HCT116 (cell line): ENCODE results near the gene KSR1. TPM values are rescaled to one million over a fixed set of nuclear protein-coding genes. Genes with fewer than 3 reads are reported as not detected.

Experiments
- ATAC-seq: fragments of 200-7000 bp; cut with Tn5 transposase; 2 replicates; pipeline ENCODE4 v1.9.1; 2020; ENCODE audit warnings: mild to moderate bottlenecking, moderate library complexity
- BruUV-seq: library from RNA; stranded (reverse); fragments of 400-500 nt; replicated peaks from 2 replicates; lab custom pipeline; 2021; lab: Mats Ljungman, UMichigan
- CTCF ChIA-PET: fragments of 300-600 bp; sonication (Branson Sonifier 250); formaldehyde crosslinking; loops from one replicate; lab custom pipeline; 2021; ENCODE audit warnings: antibody characterized with exemption; lab: Charles Lee
- POLR2A ChIA-PET: fragments of 300-600, 350-600 bp; sonication (Branson Sonifier 250); formaldehyde crosslinking; loops from one replicate; lab custom pipeline; 2021; ENCODE audit warnings: antibody characterized with exemption; lab: Charles Lee
- RAD21 ChIA-PET, 2 experiments: fragments of 300-600 bp; sonication (Branson Sonifier 250); formaldehyde crosslinking; loops; one replicate each; lab custom pipeline; 2023; ENCODE audit warnings: low total read pairs in 2 of 2; ENCODE audit not compliant: uncharacterized antibody in 2 of 2, unreplicated experiment in 2 of 2, low non-redundant PET in 1 of 2; lab: Charles Lee
- DNase-seq: peaks from one replicate; pipeline ENCODE4 v3.0.0-alpha.2; 2010; ENCODE audit warnings: low read depth, low spot score
- H2AFZ ChIP-seq: fragments of 200-600 bp; shearing (Covaris generic), sonication (generic); 2 replicates; pipeline ENCODE4 v1.6.1; 2017; ENCODE audit warnings: low read depth, mixed run types, mixed read lengths, antibody characterized with exemption, low read length; ENCODE audit not compliant: poor library complexity, severe bottlenecking
- H3K27ac ChIP-seq: 2 replicates; pipeline ENCODE4 v1.5.1; 2012; ENCODE audit warnings: low read depth, low read length
- H3K27me3 ChIP-seq: fragments of 200-600 bp; sonication (generic); 2 replicates; pipeline ENCODE4 v1.6.1; 2016; ENCODE audit warnings: mixed run types, low read length, mixed read lengths; ENCODE audit not compliant: insufficient read depth
- H3K36me3 ChIP-seq, 2 experiments: fragments of 200-500 bp in 1 of 2; fragments of 200-600 bp in 1 of 2; sonication (Bioruptor generic) in 1 of 2; sonication (generic) in 1 of 2; 2 replicates each; pipeline versions ENCODE4 v1.5.1 to v1.6.1; 2014 to 2016; ENCODE audit warnings: low read length in 2 of 2, inconsistent platforms in 1 of 2, mixed read lengths in 1 of 2, mixed run types in 1 of 2; ENCODE audit not compliant: insufficient read depth in 2 of 2, control insufficient read depth in 1 of 2
- H3K4me1 ChIP-seq, 2 experiments: fragments of 200-600 bp in 1 of 2; sonication (generic) in 1 of 2; 2 replicates each; pipeline versions ENCODE4 v1.5.1 to v1.6.1; 2012 to 2017; ENCODE audit warnings: low read length in 2 of 2, inconsistent platforms in 1 of 2, mild to moderate bottlenecking in 1 of 2, mixed read lengths in 1 of 2, mixed run types in 1 of 2, moderate library complexity in 1 of 2; ENCODE audit not compliant: insufficient read depth in 2 of 2, control insufficient read depth in 1 of 2
- H3K4me2 ChIP-seq: fragments of 200-600 bp; sonication (generic); 2 replicates; pipeline ENCODE4 v1.6.1; 2017; ENCODE audit warnings: mixed run types, low read length, mixed read lengths
- H3K4me3 ChIP-seq, 2 experiments: fragments of 200-600 bp in 1 of 2; sonication (generic) in 1 of 2; replicated peaks in 1 of 2; 2 replicates each; pipeline ENCODE4 v1.5.1; 2011 to 2016; ENCODE audit warnings: low read length in 2 of 2, control low read depth in 1 of 2, low read depth in 1 of 2, mild to moderate bottlenecking in 1 of 2, mixed read lengths in 1 of 2, mixed run types in 1 of 2
- H3K79me2 ChIP-seq: fragments of 200-600 bp; sonication (generic); 2 replicates; pipeline ENCODE4 v1.6.1; 2017; ENCODE audit warnings: mild to moderate bottlenecking, mixed run types, low read length, moderate library complexity, mixed read lengths; ENCODE audit not compliant: insufficient read depth
- H3K9ac ChIP-seq: fragments of 200-600 bp; sonication (generic); 2 replicates; pipeline ENCODE4 v1.6.1; 2016; ENCODE audit warnings: low read length, mixed read lengths
- H3K9me2 ChIP-seq: fragments of 200-600 bp; sonication (generic), shearing (Covaris generic); 2 replicates; pipeline ENCODE4 v1.6.1; 2017; ENCODE audit warnings: mixed run types, mild to moderate bottlenecking, moderate library complexity; ENCODE audit not compliant: insufficient read depth
- H3K9me3 ChIP-seq, 2 experiments: fragments of 200-500 bp in 1 of 2; fragments of 200-600 bp in 1 of 2; sonication (Bioruptor generic) in 1 of 2; sonication (generic) in 1 of 2; 2 replicates each; pipeline ENCODE4 v1.6.1; 2014 to 2017; ENCODE audit warnings: low read length in 2 of 2, mixed read lengths in 2 of 2, inconsistent platforms in 1 of 2, low read depth in 1 of 2, mild to moderate bottlenecking in 1 of 2, mixed run types in 1 of 2, moderate library complexity in 1 of 2; ENCODE audit not compliant: control insufficient read depth in 1 of 2, insufficient read depth in 1 of 2
- H4K20me1 ChIP-seq: fragments of 200-600 bp; sonication (generic), shearing (Covaris generic); 2 replicates; pipeline ENCODE4 v1.6.1; 2017; ENCODE audit warnings: mixed run types, mild to moderate bottlenecking, moderate library complexity; ENCODE audit not compliant: insufficient read depth
- ATF3 ChIP-seq: IDR thresholded peaks from 2 replicates; pipeline ENCODE4 v1.6.1; 2012
- CBX3 ChIP-seq: IDR thresholded peaks from 2 replicates; pipeline ENCODE4 v1.6.1; 2012; ENCODE audit warnings: low read depth
- CEBPB ChIP-seq: IDR thresholded peaks from 2 replicates; pipeline ENCODE4 v1.6.1; 2012; ENCODE audit warnings: low read depth
- CTCF ChIP-seq, 3 experiments: fragments of 200-600 bp in 1 of 3; sonication (generic) in 1 of 3; IDR thresholded peaks in 2 of 3; conservative IDR thresholded peaks in 1 of 3; 2 replicates each; pipeline ENCODE4 v1.5.1; 2012 to 2017; ENCODE audit warnings: low read depth in 2 of 3, low read length in 2 of 3, antibody characterized with exemption in 1 of 3, borderline replicate concordance in 1 of 3, control low read depth in 1 of 3, mild to moderate bottlenecking in 1 of 3, mixed read lengths in 1 of 3, mixed run types in 1 of 3, moderate library complexity in 1 of 3; ENCODE audit not compliant: insufficient read depth in 1 of 3
- EZH2 ChIP-seq: fragments of 200-600 bp; sonication (generic); IDR thresholded peaks from 2 replicates; pipeline ENCODE4 v1.6.1; 2017; ENCODE audit warnings: antibody characterized with exemption, mixed run types
- EZH2phosphoT487 ChIP-seq: fragments of 200-600 bp; IDR thresholded peaks from 2 replicates; pipeline ENCODE4 v1.6.1; 2018; ENCODE audit warnings: antibody characterized with exemption, borderline replicate concordance
- JUND ChIP-seq: IDR thresholded peaks from 2 replicates; pipeline ENCODE4 v1.6.1; 2012
- MAX ChIP-seq: IDR thresholded peaks from 2 replicates; pipeline ENCODE4 v1.6.1; 2012
- POLR2AphosphoS5 ChIP-seq: IDR thresholded peaks from 2 replicates; pipeline ENCODE4 v1.6.1; 2011; ENCODE audit warnings: mild to moderate bottlenecking, low read depth, low read length, moderate library complexity
- RAD21 ChIP-seq: IDR thresholded peaks from 2 replicates; pipeline ENCODE4 v1.6.1; 2012; ENCODE audit warnings: low read depth, mild to moderate bottlenecking
- SIN3A ChIP-seq: IDR thresholded peaks from 2 replicates; pipeline ENCODE4 v1.6.1; 2012; ENCODE audit warnings: low read depth
- TCF7L2 ChIP-seq: IDR thresholded peaks from 2 replicates; pipeline ENCODE4 v1.7.0; 2011; ENCODE audit warnings: borderline replicate concordance, inconsistent platforms; ENCODE audit not compliant: insufficient read depth, insufficient read length; ENCODE audit errors: extremely low read depth
- YY1 ChIP-seq: IDR thresholded peaks from 2 replicates; pipeline ENCODE4 v1.6.1; 2011; ENCODE audit warnings: low read length, low read depth, moderate library complexity, mild to moderate bottlenecking; ENCODE audit not compliant: insufficient replicate concordance; ENCODE audit errors: extremely low read depth
- intact Hi-C: fragments of 100-400 bp; cut with micrococcal nuclease; formaldehyde crosslinking; loops from 2 replicates; pipeline ENCODE4 v1.10.0; 2022
- total RNA-seq: library from RNA; stranded (reverse); gene quantifications from one replicate; pipeline ENCODE4 v1.2.1, GENCODE V29; 2021; ENCODE audit not compliant: unreplicated experiment

The KSR1 gene
- total RNA-seq, 1 experiment from 2014 or later = 16.5 TPM

GRCh38 chr17:27488231-27488630 lies 32.0 kb downstream of the KSR1 start:
- Histone ChIP-seq H3K27me3 (no peaks in the 10 kb centered on the region), H3K9ac (no peak overlapping the region), H3K4me1 (peaks cover 10 to 36% of the 10 kb centered on the region in 2 experiments; a peak in 3 of 4 replicates), H3K79me2 (no peaks in the 10 kb centered on the region), H3K36me3 (no peaks in the 10 kb centered on the region), H3K9me3 (no peaks in the 10 kb centered on the region), H3K9me2 (no peaks in the 10 kb centered on the region), H3K4me3 (no peak overlapping the region), H3K4me2 (no peak overlapping the region), H4K20me1 (no peaks in the 10 kb centered on the region), H3K27ac (no peak overlapping the region), H2AFZ (no peak overlapping the region)
- ATAC-seq (no peak), DNase-seq (no peak)
- ChIA-PET CTCF (no interaction called here), POLR2A (no interaction called here), RAD21 (no interaction called here)
- intact Hi-C loops = no loop called here
- TF ChIP-seq CBX3 = no peak
- TF ChIP-seq MAX = no peak
- TF ChIP-seq ATF3 = no peak
- no peak for TF ChIP-seq EZH2phosphoT487
- TF ChIP-seq RAD21 = no peak
- TF ChIP-seq CEBPB = no peak
- TF ChIP-seq TCF7L2 = no peak
- no peak for TF ChIP-seq CTCF (IDR thresholded peaks at IDR 0.05 in 2 of 3, conservative IDR thresholded peaks at IDR 0.05 in 1 of 3; ENCODE audit: borderline replicate concordance in 1 of 3, insufficient read depth in 1 of 3, low read depth in 2 of 3, low read length in 2 of 3)
- no peak for TF ChIP-seq YY1
- TF ChIP-seq JUND = no peak
- no peak for TF ChIP-seq SIN3A
- TF ChIP-seq POLR2AphosphoS5 = no peak
- no peak for TF ChIP-seq EZH2
- BruUV-seq = no TSS peak
